ENCODE measurements around the gene INAVA.

- TF ChIP-seq POLR2A (IDR thresholded peaks at IDR 0.05) (no peak), POLR2AphosphoS5 (IDR thresholded peaks at IDR 0.05; ENCODE audit: insufficient read depth in 1 of 2, low read depth in 1 of 2) (no peak)
- TF ChIP-seq, protein P1, sequence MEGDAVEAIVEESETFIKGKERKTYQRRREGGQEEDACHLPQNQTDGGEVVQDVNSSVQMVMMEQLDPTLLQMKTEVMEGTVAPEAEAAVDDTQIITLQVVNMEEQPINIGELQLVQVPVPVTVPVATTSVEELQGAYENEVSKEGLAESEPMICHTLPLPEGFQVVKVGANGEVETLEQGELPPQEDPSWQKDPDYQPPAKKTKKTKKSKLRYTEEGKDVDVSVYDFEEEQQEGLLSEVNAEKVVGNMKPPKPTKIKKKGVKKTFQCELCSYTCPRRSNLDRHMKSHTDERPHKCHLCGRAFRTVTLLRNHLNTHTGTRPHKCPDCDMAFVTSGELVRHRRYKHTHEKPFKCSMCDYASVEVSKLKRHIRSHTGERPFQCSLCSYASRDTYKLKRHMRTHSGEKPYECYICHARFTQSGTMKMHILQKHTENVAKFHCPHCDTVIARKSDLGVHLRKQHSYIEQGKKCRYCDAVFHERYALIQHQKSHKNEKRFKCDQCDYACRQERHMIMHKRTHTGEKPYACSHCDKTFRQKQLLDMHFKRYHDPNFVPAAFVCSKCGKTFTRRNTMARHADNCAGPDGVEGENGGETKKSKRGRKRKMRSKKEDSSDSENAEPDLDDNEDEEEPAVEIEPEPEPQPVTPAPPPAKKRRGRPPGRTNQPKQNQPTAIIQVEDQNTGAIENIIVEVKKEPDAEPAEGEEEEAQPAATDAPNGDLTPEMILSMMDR (IDR thresholded peaks at IDR 0.05) = no peak
Observed at GRCh38 chr1:200883118-200883517, 11.6 kb upstream of the INAVA start.
